ENCODE results near the gene PTPRH.
"Not testable (repeated sequence)": the region's sequence is repeated elsewhere in the genome, so short reads cannot be mapped to it uniquely, and the experiment has no call there.

Gene PTPRH

GRCh38 chr19:55176076-55176475 is 33.2 kb downstream of the PTPRH start:
- no peak for FAIRE-seq

- FAIRE-seq, result no peak
These were observed 34.0 kb downstream of the PTPRH start for GRCh38 chr19:55175117-55175867.

GRCh38 chr19:55174425-55175116 is 34.7 kb downstream of the PTPRH start:
- FAIRE-seq, result no peak

GRCh38 chr19:55173714-55174409 is 35.4 kb downstream of the PTPRH start:
- no peak for FAIRE-seq

- FAIRE-seq, result no peak
These were observed 36.1 kb downstream of the PTPRH start for GRCh38 chr19:55173186-55173713.

GRCh38 chr19:55172741-55173140 is 36.6 kb downstream of the PTPRH start:
- FAIRE-seq, result no peak

GRCh38 chr19:55172318-55172717 is 37.0 kb downstream of the PTPRH start:
- not testable (repeated sequence) for FAIRE-seq

GRCh38 chr19:55171440-55171839 is 37.9 kb downstream of the PTPRH start:
- FAIRE-seq, result no peak

- no peak for FAIRE-seq
These were observed 40.2 kb downstream of the PTPRH start for GRCh38 chr19:55169136-55169535.

GRCh38 chr19:55166530-55167268 is 42.6 kb downstream of the PTPRH start, which contains the start of gene DNAAF3:
Gene DNAAF3 (minus strand): TSS chr19:55166613. CDS start chr19:55166413, 200 bp downstream.
- FAIRE-seq, result no peak

- no peak for FAIRE-seq
These were observed 43.3 kb downstream of the PTPRH start for GRCh38 chr19:55165952-55166529.

GRCh38 chr19:55161571-55162322 is 47.6 kb downstream of the PTPRH start:
- no peak for FAIRE-seq

- FAIRE-seq, result no peak
These were observed 48.3 kb downstream of the PTPRH start for GRCh38 chr19:55160986-55161365.

GRCh38 chr19:55160128-55160985 is 48.9 kb downstream of the PTPRH start:
- FAIRE-seq, result no peak

GRCh38 chr19:55158848-55159749 is 50.2 kb downstream of the PTPRH start:
- FAIRE-seq, result no peak

- no peak for FAIRE-seq
These were observed 50.9 kb downstream of the PTPRH start for GRCh38 chr19:55158423-55158822.

GRCh38 chr19:55157064-55157908 is 52.0 kb downstream of the PTPRH start, which contains the start of gene TNNI3:
Gene TNNI3 (minus strand): TSS chr19:55157732. CDS start chr19:55157589, 143 bp downstream.
- no peak for FAIRE-seq
